Measurements from ENCODE around the gene CCDC197. TPM values are rescaled to one million over a fixed set of nuclear protein-coding genes. Genes with fewer than 3 reads are reported as not detected.

The CCDC197 gene
- total RNA-seq, 1 experiment from 2014 or later: not detected

DNA sequence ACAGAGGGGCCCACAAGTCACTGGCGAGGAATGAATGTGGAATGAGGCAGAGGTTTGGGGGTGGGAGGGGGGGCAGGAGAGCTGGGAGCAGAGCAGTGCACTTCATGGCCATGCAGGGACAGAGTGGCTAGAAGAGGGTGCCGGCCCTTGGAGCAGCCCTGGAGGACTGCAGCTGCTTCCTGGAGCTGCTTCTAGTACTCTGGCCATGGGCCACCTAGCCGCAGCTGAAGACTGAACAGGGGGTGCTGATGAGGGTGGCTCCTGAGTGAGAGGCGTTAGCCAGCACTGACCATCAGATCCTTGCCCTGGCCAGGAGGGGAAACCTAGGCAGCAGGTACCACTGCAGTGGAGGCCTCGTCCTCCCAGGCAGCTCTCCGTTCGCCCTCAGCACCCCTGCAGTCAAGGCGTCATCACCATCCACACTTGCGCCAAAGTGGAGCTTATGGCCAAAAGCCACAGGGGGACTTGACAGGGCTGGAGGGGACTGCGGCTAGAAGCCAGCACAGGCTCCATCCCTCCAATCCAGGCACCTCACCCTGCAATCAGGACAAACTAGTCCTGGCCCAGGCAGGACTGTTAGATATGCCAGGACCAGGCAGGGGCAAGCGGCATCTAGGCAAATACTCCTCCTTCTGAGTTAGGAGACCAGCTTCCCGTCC, 45.5 kb downstream of the CCDC197 start:
- ChIA-PET POLR2A (no interaction called here), CTCF (interaction anchor here (1.9 to 2.7 kb wide), 3 partner anchors 87 to 102 kb away, joined by 6 to 13 read pairs (median 11); partner anchors contain the start of gene IFI27L2)
- Mint-ChIP-seq H3K4me1 (no peaks in the 10 kb centered on the region; the same call in 1 of the 2 replicates), H3K27ac (no peak overlapping the region), H3K36me3 (peaks cover 15% of the 10 kb centered on the region; the same call in 1 of the 2 replicates), H3K27me3 (ENCODE audit: low read depth) (no peaks in the 10 kb centered on the region), H3K9me3 (no peaks in the 10 kb centered on the region), H3K4me3 (no peak overlapping the region)
- no peak for ATAC-seq
- no peak for TF ChIP-seq ZNF423 (CRISPR knock-in tag; IDR thresholded peaks at IDR 0.05)
- TF ChIP-seq, protein P1, sequence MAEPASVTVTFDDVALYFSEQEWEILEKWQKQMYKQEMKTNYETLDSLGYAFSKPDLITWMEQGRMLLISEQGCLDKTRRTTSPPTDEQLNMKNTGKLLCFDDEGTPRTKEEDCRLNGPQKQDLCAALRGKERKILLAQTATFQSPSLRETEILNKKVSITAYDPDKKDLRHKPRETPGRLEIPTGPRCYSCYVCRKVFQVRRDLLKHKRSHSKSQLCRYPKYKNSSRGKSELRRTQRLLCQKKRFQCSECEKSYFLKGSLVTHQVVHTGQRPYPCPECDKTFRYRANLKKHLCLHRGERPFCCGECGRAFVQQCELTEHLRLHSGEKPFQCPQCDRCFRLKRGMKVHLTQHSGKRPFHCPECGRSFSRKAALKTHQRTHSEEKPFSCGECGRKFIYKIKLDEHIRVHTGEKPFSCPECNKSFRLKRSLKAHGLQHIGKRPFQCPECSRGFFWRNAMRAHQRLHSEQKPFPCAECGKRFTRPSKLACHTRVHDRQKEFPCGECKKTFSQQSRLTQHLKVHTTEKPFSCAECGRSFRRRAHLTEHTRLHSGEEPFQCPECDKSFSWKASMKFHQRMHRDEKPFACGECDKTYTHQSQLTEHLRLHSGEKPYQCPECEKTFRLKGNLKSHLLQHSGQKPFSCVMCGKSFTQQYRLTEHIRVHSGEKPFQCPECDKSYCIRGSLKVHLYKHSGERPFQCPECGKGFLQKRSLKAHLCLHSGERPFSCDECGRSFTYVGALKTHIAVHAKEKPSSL (CRISPR knock-in tag; conservative IDR thresholded peaks at IDR 0.05): no peak
- TF ChIP-seq, protein P2, sequence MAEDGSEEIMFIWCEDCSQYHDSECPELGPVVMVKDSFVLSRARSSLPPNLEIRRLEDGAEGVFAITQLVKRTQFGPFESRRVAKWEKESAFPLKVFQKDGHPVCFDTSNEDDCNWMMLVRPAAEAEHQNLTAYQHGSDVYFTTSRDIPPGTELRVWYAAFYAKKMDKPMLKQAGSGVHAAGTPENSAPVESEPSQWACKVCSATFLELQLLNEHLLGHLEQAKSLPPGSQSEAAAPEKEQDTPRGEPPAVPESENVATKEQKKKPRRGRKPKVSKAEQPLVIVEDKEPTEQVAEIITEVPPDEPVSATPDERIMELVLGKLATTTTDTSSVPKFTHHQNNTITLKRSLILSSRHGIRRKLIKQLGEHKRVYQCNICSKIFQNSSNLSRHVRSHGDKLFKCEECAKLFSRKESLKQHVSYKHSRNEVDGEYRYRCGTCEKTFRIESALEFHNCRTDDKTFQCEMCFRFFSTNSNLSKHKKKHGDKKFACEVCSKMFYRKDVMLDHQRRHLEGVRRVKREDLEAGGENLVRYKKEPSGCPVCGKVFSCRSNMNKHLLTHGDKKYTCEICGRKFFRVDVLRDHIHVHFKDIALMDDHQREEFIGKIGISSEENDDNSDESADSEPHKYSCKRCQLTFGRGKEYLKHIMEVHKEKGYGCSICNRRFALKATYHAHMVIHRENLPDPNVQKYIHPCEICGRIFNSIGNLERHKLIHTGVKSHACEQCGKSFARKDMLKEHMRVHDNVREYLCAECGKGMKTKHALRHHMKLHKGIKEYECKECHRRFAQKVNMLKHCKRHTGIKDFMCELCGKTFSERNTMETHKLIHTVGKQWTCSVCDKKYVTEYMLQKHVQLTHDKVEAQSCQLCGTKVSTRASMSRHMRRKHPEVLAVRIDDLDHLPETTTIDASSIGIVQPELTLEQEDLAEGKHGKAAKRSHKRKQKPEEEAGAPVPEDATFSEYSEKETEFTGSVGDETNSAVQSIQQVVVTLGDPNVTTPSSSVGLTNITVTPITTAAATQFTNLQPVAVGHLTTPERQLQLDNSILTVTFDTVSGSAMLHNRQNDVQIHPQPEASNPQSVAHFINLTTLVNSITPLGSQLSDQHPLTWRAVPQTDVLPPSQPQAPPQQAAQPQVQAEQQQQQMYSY (CRISPR knock-in tag; IDR thresholded peaks at IDR 0.05): no peak
- no peak for TF ChIP-seq SMAD3 (CRISPR knock-in tag; IDR thresholded peaks at IDR 0.05; ENCODE audit: borderline replicate concordance)
- TF ChIP-seq ZNF317 (CRISPR knock-in tag; IDR thresholded peaks at IDR 0.05; ENCODE audit: borderline replicate concordance, low read depth): no peak
- TF ChIP-seq MYBL2 (CRISPR knock-in tag; IDR thresholded peaks at IDR 0.05): no peak
- TF ChIP-seq, protein P3, sequence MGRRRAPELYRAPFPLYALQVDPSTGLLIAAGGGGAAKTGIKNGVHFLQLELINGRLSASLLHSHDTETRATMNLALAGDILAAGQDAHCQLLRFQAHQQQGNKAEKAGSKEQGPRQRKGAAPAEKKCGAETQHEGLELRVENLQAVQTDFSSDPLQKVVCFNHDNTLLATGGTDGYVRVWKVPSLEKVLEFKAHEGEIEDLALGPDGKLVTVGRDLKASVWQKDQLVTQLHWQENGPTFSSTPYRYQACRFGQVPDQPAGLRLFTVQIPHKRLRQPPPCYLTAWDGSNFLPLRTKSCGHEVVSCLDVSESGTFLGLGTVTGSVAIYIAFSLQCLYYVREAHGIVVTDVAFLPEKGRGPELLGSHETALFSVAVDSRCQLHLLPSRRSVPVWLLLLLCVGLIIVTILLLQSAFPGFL (CRISPR knock-in tag; IDR thresholded peaks at IDR 0.05; ENCODE audit: borderline replicate concordance): no peak
- TF ChIP-seq PRRX2 (CRISPR knock-in tag; IDR thresholded peaks at IDR 0.05): no peak
- no peak for TF ChIP-seq IRF2 (CRISPR knock-in tag; IDR thresholded peaks at IDR 0.05; ENCODE audit: borderline replicate concordance, low read depth)
- TF ChIP-seq, protein P4, sequence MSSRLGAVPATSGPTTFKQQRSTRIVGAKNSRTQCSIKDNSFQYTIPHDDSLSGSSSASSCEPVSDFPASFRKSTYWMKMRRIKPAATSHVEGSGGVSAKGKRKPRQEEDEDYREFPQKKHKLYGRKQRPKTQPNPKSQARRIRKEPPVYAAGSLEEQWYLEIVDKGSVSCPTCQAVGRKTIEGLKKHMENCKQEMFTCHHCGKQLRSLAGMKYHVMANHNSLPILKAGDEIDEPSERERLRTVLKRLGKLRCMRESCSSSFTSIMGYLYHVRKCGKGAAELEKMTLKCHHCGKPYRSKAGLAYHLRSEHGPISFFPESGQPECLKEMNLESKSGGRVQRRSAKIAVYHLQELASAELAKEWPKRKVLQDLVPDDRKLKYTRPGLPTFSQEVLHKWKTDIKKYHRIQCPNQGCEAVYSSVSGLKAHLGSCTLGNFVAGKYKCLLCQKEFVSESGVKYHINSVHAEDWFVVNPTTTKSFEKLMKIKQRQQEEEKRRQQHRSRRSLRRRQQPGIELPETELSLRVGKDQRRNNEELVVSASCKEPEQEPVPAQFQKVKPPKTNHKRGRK (CRISPR knock-in tag; IDR thresholded peaks at IDR 0.05; ENCODE audit: borderline replicate concordance): no peak
- no peak for TF ChIP-seq CREM (CRISPR knock-in tag; IDR thresholded peaks at IDR 0.05)
- DNase-seq (ENCODE audit: low spot score): no peak

DNA sequence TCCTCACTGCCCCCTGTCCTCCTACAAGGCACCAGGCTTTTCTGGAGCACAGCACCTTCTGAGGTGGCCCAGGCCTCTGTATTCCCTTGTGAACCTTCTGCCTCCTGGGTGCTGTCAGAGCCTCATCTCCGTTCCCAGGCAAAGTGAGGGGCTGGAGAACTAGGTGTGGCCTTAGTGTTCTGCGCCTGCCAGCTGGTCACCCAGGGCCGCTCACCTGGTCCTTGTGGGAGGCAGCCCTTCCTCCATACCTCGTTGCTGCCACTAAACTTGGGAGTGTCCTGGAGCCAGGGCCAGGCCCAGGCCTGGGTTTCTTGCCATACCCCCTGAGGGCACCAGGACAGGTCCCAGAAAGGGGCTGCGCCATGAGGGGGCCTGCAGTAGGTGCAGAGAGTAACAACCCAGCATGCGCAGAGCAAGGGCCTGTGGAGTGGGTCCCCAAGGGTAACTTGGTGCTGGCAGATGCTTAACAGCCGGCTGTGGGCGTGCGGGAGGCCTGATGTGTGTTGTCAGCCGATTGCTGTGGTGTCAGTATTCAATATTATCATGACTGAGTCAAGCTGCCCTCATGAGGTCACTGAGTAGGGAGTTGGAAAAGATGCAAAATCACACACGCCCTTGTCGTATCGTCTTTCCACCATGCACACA, 46.1 kb downstream of the CCDC197 start:
- TF ChIP-seq SMAD4 (CRISPR knock-in tag; IDR thresholded peaks at IDR 0.05): no peak
- no peak for TF ChIP-seq SOX15 (CRISPR knock-in tag; IDR thresholded peaks at IDR 0.05)
- TF ChIP-seq, protein P5, sequence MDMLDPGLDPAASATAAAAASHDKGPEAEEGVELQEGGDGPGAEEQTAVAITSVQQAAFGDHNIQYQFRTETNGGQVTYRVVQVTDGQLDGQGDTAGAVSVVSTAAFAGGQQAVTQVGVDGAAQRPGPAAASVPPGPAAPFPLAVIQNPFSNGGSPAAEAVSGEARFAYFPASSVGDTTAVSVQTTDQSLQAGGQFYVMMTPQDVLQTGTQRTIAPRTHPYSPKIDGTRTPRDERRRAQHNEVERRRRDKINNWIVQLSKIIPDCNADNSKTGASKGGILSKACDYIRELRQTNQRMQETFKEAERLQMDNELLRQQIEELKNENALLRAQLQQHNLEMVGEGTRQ (CRISPR knock-in tag; IDR thresholded peaks at IDR 0.05): no peak
- TF ChIP-seq, protein P6, sequence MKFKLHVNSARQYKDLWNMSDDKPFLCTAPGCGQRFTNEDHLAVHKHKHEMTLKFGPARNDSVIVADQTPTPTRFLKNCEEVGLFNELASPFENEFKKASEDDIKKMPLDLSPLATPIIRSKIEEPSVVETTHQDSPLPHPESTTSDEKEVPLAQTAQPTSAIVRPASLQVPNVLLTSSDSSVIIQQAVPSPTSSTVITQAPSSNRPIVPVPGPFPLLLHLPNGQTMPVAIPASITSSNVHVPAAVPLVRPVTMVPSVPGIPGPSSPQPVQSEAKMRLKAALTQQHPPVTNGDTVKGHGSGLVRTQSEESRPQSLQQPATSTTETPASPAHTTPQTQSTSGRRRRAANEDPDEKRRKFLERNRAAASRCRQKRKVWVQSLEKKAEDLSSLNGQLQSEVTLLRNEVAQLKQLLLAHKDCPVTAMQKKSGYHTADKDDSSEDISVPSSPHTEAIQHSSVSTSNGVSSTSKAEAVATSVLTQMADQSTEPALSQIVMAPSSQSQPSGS (CRISPR knock-in tag; IDR thresholded peaks at IDR 0.05; ENCODE audit: borderline replicate concordance, low read depth): no peak
- no peak for TF ChIP-seq NFATC4 (CRISPR knock-in tag; IDR thresholded peaks at IDR 0.05)
- no peak for TF ChIP-seq NFE2L1 (CRISPR knock-in tag; IDR thresholded peaks at IDR 0.05)
- no peak for TF ChIP-seq FOXJ3 (CRISPR knock-in tag; IDR thresholded peaks at IDR 0.05; ENCODE audit: borderline replicate concordance)
- TF ChIP-seq, protein P7, sequence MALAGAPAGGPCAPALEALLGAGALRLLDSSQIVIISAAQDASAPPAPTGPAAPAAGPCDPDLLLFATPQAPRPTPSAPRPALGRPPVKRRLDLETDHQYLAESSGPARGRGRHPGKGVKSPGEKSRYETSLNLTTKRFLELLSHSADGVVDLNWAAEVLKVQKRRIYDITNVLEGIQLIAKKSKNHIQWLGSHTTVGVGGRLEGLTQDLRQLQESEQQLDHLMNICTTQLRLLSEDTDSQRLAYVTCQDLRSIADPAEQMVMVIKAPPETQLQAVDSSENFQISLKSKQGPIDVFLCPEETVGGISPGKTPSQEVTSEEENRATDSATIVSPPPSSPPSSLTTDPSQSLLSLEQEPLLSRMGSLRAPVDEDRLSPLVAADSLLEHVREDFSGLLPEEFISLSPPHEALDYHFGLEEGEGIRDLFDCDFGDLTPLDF (CRISPR knock-in tag; IDR thresholded peaks at IDR 0.05): no peak
- TF ChIP-seq GABPB1 (CRISPR knock-in tag; IDR thresholded peaks at IDR 0.05): no peak
- TF ChIP-seq NR3C1 (CRISPR knock-in tag; conservative IDR thresholded peaks at IDR 0.05; ENCODE audit: low read depth): no peak
- no peaks in the 10 kb centered on the region; the same call in 1 of the 2 replicates for H3K4me1 Mint-ChIP-seq
- no peaks in the 10 kb centered on the region for H3K9me3 Mint-ChIP-seq
- ChIA-PET CTCF (interaction anchor here (1.9 to 2.7 kb wide), 3 partner anchors 86 to 103 kb away, joined by 6 to 13 read pairs (median 11); partner anchors contain the start of gene IFI27L2), POLR2A (no interaction called here)
- ATAC-seq: no peak
- peaks cover 22% of the 10 kb centered on the region for H3K36me3 Mint-ChIP-seq
- no peak for DNase-seq (ENCODE audit: low spot score)
- H3K27ac Mint-ChIP-seq: no peak overlapping the region
- no peaks in the 10 kb centered on the region for H3K27me3 Mint-ChIP-seq (ENCODE audit: low read depth)
- no peak overlapping the region for H3K4me3 Mint-ChIP-seq

Data from WTC11 (cell line).